Suppressor macrophage (primary cell): ENCODE results near the gene DNAJC11.
A peak's percentile ranks its signal among the peaks of the same experiment; 100 is the strongest.
"Not testable (repeated sequence)": the region's sequence is repeated elsewhere in the genome, so short reads cannot be mapped to it uniquely, and the experiment has no call there.

Source experiments
- DNase-seq, 4 experiments: peaks; one replicate each; pipeline ENCODE4 v3.0.0-alpha.2; 2020 to 2022

Gene DNAJC11

GRCh38 chr1:6622396-6623152 lies 79.0 kb downstream of the DNAJC11 start:
- no peak for DNase-seq

- DNase-seq, result no peak
Measured at GRCh38 chr1:6621429-6622391, 79.9 kb downstream of the DNAJC11 start.

DNA sequence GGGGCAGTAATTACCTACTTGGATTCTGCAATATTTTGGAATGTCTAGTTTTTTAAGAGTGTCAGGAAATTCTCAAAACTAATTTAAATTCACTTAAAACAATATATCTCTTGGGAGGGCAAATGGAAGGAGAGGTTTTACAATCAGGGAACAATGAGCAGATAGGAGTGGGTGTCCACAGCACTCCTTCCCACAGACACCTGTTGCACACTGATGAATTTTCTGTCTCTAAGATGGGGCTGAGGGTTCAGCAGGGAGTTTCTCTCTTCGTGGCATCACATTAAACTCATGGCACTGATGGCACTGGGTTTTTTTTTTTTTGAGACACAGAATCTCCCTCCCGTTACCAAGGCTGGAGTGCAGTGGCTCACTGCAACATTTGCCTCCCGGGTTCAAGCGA lies 82.6 kb downstream of the DNAJC11 start:
- no peak for DNase-seq

- DNase-seq, result peak in 2 of 4 experiments; percentile 12 to 47
Measured at GRCh38 chr1:6614929-6615785, 86.5 kb downstream of the DNAJC11 start.

GRCh38 chr1:6614019-6614928 lies 87.3 kb downstream of the DNAJC11 start:
- DNase-seq, result peak in 3 of 4 experiments; percentile 18 to 57 (median 51)

- DNase-seq, result peak; percentile 99 to 100 (median 100)
Measured at GRCh38 chr1:6613361-6614018, 88.1 kb downstream of the DNAJC11 start, which contains the start of gene PHF13. Gene PHF13, plus strand, starts transcription at chr1:6613731. Its CDS starts 336 bp downstream, at chr1:6614067.

DNA sequence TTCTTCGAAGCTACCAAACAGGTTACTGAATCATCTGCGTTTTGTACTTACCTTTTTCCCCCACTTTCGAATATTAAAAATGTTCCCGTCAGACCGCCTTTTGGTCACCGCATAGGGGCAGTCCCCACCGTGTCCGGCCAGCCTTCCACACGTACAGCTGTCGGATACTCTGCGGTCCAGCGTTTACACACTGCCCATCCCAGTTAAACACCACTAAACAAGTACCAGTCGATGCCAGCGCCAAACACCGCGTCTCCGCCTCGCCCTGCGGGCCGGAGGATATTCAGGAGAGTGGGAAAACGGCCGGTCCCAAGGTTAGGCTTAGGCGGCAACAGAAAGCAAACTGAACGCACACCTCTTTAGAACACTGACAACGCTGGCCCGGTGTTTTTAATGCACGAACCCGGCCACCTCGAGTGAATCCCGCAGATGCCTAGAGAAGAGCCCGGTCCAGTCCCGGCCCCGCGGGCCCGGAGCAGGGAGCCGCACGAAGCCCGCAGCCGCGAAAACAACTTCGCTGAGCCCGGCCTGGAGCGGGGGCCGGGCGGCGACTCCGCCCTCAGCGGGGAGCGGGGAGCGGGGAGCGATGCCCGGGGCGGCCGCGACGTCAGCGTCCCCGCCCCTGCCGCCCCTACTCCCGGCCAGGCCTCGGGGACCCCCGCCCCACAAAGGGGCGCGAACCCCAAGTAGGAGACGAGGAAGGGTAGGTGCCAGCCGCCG lies 88.8 kb downstream of the DNAJC11 start:
- peak; percentile 33 to 80 (median 47) for DNase-seq

GRCh38 chr1:6603915-6604558 lies 97.6 kb downstream of the DNAJC11 start:
- DNase-seq, result peak in 3 of 4 experiments; percentile 57 to 76 (median 70)

DNA sequence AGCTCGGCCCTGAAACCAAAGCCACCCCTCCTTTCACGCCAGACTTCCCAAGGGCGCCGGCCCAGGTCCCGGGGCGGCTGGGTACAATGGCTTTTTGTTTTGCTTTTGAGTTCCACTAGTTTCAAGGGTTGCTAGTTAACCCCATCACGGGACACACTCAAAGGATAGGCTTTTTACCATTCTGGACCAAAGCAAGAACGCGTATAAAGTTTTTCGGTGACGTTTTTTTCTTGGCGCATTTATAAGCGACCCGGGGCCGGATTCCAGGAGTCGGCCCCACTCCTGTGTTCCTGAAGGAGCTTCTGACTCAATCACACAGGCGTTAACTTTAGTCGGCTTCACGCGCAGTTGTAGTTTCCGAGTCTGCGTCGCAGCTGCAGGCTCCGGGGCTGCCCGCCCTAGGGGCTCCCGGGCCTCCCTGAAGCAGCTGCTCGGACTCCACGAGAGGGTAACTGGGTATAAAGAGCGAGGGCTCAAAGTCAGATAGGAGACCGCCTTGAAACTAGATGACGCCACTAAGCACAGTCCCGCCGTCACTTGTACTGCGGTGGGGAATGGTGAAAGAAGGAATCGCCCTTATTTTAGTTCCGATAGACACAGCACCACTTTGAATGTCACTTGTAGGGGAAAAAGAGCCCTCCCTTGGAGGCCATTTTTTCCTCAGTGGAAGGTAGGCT lies 98.2 kb downstream of the DNAJC11 start:
- DNase-seq, result peak; percentile 70 to 81 (median 73)

GRCh38 chr1:6602669-6603237 lies 98.9 kb downstream of the DNAJC11 start, which contains the start of gene KLHL21:
Gene KLHL21, minus strand, starts transcription at chr1:6602869. Its CDS starts 52 bp downstream, at chr1:6602817.
- DNase-seq, result peak; percentile 93 to 98 (median 97)

DNA sequence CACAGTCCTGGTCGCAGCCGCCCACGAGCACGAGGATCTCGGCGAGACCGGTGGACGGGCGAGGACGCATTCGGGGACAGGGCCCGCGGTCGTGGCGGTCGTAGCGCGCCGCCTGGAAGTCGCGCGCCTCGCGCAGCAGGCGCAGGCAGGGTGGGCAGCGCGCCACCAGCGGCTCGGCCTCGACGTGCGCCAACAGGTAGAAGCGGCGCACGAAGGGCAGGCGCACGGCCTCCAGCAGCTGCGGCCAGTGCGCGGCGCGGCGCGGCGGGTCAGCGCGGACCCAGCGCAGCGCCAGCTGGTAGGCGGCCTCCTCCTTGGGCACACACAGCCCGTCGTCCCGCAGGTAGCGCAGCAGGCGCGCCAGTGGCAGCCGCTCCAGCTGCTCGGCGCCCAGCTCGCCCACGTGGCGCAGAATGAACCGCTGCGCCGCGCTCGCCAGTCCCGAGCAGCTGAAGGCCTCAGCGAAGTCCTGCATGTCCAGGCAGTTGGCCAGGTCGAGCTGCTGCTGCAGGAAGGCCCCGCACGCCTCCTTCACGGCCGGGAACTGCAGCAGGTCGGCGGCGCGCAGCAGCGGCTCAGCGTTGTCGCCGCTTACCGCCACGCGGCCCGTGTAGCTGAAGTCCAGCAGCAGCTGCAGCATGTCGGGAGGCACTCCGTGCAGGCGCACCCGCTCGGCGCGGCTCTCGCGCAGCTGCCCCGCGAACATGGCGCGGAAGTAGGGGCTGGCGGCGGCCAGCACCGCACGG lies 99.5 kb downstream of the DNAJC11 start:
- DNase-seq, result peak; percentile 17 to 58 (median 44)

GRCh38 chr1:6601049-6601922 lies 100.3 kb downstream of the DNAJC11 start:
- peak; percentile 86 to 94 (median 89) for DNase-seq

DNA sequence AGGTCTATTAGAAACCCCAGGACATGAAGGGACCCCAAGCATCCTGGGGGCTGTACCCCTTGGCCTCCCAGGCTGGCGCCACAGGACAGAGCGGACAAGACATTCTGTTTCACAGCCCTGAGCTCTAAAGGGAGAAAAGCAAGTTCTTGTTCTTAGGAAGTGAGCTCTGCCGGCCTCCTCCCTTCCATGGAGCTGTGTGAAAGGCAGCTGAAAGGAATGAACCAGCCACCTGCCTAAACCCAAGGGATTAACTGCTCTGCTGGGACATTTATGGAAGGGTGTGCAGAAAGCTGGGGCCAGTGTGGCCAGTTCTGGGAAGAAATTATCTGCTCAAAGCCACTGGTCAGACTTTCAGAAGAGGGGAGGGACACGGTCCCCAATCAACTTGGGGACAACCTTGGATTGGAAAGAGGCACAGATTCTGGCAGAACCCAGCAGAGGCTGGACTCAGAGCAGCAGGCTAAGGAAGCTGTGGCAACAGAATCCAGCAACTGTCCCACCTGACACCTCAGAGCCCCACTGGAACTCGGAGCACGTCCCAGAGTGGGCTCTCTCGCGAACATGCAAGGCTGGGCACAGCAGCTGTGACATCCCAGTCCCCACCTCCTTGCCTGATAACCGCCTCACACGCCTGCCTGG lies 101.1 kb downstream of the DNAJC11 start:
- peak in 3 of 4 experiments; percentile 31 to 43 (median 33) for DNase-seq

DNA sequence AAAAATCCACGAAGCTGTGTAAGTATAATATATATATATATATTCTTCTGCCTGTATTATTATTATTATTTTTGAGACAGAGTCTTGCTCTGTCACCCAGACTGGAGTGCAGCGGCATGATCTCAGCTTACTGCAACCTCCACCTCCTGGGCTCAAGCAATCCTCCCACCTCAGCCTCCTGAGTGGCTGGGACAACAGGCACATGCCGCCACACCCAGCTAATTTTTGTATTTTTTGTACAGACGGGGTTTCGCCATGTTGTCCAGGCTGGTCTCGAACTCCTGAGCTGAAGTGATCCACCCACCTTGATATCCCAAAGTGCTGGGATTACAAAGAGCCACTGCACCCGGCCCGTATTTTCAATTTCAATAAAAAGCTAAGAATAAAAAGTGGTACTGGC lies 101.6 kb downstream of the DNAJC11 start:
- not testable (repeated sequence) for DNase-seq

DNA sequence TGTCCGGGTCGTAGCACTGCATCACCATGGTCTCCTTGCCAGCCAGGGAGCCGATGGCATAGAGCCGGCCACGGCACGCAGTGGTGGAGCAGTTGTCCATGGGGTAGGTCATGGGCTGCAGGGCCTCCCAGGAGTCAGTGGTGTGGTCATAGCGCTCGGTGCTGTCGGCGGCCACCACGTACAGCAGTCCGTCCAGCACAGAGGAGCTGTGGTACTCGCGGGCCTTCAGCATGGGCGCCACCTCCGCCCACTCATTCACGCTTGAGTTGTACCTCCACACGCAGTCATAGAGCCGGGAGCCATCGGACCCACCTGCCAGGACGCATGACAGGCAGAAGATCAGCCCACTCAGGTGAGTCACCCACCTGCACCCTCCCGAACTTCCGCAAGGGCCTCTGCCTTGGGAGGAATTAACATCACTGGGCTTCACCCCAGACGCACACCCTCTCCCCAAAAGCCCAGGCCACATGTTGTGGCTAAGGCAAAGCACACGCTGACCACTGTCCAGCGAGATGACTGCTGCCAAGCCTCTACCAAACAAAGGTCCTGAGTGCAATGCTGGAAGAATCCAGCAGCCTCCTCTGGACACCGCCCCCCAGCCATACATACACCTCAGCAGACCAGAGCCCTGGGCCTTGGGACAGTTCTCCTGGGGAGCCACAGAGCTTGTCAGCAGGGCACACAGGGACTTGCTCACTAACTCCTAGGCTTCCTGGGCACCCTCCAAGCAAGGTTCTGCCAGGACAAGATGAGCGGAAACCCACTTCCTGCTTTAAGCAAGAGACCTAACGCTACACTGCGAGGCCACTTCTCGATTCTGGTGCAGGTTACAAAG lies 102.3 kb downstream of the DNAJC11 start:
- DNase-seq, result peak; percentile 61 to 80 (median 76)
